Fibroblast of peridontal ligament (primary cell): ENCODE measurements around the gene EDNRA.

ENCODE experiments used
- DNase-seq: peaks from one replicate; pipeline ENCODE4 v3.0.0-alpha.2; 2010; ENCODE audit errors: extremely low read depth

Gene EDNRA

DNA sequence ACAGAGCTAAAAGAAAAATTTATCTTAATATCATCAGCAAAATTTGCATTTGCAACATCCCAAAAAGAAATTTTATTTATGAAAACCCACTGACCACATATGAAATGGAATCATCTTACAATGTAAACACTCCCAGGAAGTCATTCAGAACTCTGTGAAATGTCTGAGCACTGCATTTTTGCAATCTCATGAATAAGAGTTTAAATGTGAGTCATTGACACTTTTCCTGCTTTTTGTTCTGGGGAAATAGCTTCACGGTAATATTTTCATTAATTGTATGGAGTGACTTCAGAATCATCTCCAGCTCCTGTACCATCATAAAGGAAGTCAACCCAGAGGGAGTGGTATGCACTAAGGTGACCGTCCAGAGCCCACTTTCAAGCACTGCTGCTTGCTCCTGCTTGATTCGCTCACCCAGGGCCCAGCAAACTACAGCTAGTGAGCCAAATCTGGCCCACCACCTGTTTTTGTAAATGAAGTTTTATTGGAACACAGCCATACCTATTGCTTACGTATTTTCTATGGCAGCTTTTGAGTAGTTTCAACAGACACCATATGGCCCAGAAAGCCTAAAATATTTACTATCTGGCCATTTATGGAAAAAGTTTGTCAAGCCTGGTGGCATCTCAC, 17.2 kb downstream of the EDNRA start:
- DNase-seq = peak; percentile 82

DNA sequence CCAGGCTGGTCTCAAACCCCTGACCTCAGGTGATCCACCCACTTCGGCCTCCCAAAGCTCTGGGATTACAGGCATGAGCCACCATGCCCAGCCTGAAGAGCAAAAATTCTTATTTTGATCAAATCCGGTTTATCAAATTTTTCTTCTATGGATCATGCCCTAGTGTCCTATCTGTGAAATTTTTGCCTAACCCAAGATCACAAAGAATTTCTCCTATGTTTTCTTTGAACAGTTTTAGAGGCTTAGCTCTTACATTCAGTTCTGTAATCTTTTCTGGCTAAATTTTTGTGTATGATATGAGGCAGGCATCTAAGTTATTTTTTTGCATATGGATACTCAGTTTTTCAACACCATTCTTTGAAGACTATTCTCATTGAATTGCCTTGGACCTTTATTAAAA, 27.4 kb downstream of the EDNRA start:
- DNase-seq = no peak

DNA sequence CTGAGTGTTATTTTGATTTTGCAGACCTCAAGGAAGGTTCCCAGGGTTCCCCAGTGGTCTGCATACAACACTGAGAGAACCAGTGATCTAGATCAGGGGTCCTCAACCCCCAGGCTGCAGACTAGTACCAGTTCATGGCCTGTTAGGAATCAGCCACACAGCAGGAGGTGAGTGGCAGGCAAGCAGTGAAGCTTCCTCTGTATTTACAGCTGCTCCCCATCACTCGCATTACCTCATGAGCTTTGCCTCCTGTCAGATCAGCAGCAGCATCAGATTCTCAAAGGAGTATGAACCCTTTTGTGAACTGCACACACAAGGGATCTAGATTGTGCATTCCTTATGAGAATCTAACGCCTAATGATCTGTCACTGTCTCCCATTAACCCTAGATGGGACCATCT, 28.5 kb downstream of the EDNRA start:
- DNase-seq = no peak

DNA sequence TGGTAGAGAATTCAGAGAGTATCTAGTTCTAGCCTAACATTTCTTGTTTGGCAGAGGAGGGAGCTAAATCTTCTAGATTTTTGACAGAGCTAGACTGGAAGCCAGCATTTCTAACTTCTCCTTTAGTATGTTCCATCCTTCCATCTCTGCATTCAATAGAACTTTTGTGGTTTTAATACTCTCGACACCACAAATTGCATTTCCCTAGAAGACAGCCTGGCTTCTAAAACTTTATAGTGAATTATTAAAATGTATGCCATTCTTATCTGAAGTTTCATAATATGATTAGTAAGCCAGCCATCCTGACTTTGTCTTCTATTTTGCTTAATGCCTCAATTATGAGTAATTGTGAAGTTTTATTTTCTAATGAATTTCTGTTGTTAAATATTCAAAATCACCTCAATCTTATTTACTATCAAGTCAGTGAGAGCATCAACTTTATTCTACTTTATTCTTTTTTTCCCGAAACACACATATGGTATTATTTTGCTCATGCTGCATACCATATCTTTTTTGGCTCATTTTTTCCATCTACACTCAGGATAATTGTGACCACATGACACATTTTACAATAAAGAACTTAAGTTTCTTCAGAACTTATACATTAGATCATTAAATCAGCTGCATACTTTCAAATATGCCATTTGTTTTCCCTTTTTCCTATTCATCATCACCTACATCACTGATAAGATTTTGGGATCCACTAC, 30.2 kb downstream of the EDNRA start:
- DNase-seq = peak; percentile 74

DNA sequence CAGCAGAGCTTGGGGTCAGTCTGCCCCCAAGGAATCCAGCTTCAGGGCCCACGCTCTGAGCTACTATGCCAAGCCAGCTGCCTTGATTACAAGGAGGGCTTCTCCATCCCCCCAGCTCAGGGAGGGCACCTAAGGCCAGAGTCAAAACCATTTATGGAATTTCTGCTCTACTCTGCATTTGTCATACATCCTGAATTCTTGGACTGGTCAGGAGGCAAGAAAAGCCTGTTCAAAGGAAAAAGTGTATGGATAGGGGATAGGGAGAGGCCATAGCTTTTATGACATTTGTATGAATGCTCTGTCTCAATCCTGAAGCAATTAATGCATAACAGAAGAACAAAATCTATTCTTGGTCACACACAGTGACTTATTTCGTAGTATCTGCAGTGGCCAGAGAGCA, 32.2 kb downstream of the EDNRA start:
- DNase-seq = no peak

DNA sequence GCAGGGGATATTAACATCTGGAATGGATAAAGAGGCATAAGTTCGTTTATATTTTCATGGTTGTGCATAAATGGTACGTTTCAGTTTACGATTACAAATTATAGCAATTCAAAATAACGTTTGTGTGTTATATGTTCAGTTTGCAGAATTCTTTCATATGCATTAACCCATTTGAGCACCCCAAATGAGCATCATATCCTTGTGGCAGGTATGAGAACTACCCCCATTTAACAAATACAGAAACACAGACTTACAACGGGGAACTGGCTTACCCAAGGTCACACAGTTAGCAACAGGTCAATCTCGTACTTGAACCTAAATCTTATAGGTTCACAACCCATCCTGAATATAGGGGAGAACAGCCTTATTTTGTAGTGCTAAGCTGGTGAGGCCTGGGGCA, 33.1 kb downstream of the EDNRA start:
- no peak for DNase-seq

DNA sequence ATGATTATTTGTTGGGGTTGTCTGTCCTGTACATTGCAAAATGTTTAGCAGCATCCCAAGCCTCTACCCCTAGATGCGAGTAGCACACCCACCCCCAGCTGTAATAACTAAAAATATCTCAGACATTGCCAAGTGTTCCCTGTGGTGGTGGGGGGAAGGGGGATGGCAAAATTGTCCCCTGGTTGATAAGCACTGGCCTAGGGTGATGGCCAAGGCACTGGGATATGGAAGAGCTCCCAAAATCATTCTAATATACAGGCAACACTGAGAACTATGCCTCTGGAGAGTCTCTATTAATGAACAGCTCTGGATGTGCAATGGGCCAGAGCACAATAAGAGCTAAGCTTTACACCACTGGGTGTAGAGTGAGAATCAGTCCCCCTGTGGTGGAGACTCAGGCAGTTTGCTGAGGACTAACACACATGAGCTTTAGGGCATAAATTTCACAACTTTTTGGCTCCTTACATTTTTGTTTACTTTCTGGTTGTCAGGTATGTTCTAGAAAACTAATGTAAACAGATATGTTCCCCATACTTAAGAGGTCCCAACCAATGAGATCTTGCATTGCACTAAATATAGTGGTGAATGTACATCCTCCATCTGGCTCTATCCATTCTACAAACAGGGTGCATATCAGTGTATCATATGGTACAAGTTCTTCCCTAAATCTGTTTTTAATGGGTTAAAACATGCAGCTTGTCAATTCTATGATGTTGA, 34.5 kb downstream of the EDNRA start:
- no peak for DNase-seq

DNA sequence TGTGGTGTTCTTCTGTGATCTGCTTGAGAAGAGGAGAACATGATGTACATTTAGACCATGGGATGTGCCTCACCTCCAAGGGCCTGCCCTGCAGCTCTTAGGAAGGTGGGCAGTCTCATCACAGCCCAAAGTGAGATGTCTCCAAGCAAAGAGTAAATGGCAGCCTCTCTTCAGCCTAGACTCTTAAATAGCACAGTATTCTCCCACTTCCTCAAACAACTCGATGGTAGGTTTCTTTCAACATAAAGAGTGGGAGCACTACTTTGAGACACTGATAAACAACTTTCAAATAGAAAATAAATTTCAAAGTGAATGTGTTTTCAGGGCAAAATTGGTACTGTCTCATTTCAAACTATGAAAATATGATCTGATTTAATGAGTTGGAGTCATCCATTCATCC, 35.2 kb downstream of the EDNRA start:
- DNase-seq = no peak

DNA sequence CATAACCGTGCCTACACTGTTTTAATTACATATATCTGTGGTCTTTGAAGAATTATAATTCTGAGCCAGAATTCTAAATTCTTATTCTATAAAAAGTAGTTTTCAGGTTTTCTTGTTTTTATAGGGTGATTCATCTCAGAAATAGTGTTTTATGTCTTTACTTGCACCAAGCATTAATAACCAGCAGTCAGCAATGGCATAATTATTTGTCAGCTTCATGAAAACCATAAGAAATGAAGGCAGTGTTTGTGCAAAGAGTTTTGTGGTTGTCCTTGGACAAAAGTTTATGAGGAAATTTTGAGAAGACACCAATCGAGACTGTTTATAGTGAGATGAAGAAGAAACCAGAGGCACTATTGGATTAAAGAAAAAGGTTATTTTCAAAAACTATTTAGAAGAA, 37.2 kb downstream of the EDNRA start:
- DNase-seq = no peak

DNA sequence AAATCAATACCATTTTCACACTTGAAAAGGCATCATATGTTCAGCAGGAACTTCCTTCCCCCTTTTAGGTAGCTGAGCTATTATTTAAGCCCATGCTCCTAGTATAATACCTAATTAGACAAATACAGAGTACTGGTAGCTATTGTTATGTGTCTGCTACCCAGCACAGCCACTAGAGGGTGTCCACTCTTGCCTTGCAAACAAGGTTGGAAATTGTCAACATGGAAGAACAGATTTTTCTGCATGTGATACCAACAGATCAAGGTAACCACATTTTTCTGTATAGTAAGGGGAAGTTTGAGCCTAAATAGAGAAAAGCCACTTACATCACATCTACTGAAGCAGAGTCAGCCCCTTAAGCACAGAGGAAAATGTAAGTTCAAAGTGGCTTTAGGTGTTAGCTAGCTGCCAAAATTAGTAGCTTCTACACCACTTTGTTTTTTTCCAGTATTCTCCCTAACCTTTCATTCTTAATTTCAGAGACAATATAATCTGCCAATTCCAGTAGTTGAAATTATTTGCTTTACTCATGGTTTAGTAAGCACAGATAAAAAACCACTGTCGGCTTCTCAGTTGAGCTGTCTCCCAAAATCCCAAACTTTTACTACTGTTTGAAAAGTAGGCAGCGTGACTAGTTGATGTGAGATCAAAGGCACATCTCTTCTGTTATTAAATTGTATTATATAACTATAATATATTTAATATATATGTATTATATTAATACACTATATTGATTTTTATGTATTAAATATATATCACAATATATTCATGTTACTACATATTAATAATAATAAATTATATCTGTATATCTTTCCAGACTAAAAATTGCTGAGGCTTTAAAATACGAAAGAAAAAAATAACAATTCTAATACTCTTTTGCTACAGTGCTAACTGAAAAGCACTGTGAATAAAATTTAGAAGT, 38.2 kb downstream of the EDNRA start:
- DNase-seq = peak; percentile 85

DNA sequence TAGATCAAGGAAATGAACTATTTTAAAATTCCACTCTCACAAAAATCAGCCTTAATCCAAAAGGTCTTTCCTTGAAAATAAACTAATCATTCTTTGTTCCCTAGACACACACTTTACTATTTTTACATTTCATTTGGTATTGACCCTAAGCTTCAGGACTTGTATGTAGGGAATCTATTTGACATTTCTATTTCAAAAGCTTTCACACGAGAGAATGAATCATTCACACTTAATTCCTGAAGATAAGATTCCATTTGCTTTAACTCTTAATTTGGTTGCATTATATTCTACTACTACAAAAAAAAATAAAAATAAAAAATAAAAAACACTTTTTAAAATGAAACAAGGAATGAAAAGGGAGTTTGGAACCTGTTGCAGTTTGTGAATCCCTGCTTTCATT, 43.7 kb downstream of the EDNRA start:
- no peak for DNase-seq

DNA sequence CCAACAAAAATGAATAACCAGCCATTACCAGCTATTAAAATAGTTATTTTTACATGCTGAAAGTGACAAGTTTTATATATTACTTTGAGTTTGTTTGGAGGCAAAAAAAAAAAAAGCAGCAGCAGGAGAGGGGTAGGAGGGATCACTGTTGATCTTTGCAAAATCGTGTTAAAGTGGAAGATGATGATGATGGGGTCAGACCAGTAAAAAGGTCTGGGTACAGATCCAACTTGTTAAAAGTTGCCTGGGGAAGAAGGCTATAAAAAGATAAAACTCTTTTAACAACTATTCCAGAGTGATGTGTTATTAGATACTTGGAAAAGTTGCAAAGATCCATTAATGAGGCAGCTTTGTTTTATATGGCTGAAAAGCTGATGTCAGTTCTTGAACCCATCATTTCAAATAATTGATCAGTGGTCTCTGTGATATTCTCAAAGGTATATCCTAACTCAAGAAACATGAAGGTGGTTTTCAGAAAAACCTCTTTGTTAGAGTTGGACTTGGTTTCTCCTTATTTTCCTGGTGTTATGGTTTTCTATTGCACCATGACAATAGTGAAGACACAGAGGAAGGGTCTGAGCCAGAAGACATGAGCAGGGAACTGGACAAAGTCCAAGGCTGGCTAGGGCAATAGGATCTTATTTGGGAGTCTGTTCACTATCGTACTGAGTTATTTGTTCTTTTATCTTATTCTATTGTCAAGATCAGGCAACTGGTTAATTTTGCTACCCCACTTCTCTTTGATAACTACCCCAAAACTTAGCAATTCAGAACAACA, 44.8 kb downstream of the EDNRA start:
- DNase-seq = no peak

DNA sequence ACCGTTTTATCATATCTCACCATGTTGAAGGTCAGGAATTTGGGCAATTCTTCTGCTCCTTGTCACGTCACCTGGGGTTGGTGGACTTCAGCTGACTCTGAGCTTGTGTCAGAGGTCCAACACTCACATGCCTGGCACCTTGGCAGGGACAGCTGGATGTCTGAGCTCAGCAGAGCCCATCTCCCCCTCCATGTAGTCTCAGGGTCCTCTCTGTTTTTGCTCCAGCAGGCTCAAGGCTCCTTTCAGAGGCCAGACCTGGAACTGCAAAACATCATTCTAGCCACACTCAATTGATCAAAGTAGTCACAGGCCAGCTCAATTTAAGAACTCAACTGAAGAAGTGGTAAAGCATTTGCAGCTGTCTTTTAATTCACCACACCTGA, 45.4 kb downstream of the EDNRA start:
- DNase-seq = no peak

DNA sequence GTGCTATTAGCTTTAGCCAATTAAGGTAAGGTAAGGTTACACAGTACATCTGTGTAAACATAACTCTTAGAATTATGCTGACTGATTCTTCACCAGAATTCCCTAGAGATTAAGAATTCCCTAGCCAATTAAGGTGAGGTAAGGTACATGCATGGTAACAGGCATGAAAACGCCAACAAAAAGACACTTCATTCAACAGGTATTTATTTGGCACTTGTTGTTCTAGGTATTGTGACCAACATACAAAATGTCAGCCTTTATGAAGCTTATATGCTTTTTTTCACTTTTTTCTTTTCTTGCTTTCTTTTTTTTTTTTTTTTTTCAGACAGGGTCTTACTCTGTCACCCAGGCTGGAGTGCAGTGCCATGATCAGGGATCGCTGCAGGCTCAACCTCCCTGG, 47.2 kb downstream of the EDNRA start:
- no peak for DNase-seq

DNA sequence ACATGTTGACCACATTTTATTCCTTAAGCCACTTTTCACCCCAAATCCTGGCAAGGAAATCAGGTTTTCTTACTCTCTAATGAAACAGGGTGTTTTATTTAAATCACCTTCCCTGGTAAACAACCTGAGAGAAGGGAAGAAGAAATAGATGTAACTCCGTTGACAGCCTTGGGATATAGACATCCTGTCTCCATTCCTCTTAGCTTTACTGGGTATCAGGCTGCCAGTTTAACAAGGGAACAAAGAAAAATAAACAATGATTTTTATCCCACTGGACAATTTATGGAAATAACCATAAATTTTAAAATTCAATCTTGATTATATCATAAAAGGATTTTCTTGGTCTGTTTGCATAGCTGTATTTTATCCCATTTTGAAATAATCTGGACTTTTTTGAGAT, 49.2 kb downstream of the EDNRA start:
- no peak for DNase-seq

DNA sequence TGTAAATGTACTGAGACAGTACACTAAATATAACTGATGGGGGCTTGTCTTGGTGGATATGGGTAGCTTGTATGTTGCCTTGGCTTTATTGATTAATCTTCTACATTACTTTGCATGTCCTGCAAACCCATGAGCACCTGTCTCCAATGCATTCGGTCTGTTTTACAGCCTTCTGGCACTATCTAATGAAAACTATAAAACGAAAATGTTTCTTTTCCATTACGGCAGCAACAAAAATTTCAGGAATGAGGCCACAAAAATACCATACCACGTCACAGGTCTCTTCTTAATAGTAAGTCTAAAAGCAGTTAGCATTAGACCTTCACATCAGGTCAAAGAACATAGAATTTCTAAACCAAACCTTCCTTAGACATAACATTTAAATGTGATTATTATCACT, 49.8 kb downstream of the EDNRA start:
- peak; percentile 27 for DNase-seq

DNA sequence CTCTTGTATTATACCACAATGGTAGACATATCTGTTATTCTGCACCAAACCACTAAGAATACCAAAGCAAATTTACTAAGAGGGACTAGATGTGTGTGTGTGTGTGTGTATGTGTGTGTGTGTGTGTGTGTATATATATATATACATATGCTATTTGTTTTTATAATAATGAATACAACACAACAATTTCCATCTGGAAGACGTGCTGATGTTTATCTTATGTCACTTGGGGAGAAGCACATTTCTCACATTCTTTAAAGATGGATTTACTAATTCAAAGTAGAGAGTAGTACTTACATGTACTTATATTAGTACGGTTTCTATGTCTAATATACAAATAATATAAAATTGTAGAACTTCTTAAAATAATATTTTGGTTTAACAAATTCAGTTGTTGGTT, 52.0 kb downstream of the EDNRA start:
- peak; percentile 5 for DNase-seq

DNA sequence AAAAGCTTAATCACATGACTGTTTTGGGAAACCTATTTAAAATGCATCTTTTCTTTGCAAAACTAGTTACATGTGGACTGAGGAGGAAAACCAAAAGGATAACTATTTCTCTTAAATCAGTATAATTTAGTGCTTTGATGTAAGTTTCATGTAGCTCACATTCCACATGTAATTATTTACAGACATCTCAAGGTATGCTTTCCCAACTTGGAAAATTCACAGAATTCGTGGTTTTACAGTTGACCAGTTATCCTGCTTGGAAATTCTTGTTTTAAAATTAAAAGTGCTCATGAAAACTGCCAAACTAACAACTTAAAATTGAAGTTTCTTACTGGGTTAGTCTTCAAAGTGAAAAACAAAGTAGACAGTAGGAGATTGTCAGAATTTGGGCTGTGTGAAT, 52.4 kb downstream of the EDNRA start:
- peak; percentile 30 for DNase-seq

DNA sequence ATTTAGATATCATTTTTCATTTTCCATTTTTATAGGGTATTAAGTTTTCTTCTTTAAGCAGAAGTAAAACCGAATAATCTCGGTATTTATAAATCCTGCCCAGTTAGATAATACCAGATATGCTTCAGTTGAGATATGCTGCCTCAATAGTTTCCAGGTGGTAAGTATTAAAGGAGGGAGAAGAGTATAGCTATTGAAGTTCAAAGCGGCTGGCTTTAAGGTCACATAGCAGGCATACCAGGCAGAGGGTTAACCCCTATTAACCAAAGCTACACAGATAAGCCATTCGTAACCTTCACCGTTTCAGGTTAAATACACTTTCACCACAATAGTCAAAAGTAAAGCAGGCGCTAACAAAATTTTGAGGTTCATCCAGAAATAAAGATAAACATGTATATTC, 54.2 kb downstream of the EDNRA start:
- DNase-seq = no peak

DNA sequence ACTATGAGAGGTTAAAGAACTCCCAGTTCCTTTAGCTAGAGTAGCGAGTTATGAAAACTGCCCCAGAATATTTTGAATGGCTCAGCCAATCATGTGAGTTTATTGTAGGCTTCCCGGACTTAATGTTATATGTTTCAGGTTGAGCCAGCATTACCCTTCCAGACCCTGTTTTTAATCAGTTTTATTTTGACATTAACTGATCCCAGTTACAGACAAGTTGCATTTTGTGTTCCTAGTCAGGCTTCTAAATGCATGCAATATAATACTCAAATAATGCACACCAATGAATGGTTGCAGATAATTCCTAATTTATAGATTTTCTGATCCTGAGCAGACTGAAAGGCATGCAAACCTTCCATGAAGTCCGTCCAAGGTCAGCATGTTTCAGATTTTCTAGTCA, 57.8 kb downstream of the EDNRA start:
- no peak for DNase-seq

DNA sequence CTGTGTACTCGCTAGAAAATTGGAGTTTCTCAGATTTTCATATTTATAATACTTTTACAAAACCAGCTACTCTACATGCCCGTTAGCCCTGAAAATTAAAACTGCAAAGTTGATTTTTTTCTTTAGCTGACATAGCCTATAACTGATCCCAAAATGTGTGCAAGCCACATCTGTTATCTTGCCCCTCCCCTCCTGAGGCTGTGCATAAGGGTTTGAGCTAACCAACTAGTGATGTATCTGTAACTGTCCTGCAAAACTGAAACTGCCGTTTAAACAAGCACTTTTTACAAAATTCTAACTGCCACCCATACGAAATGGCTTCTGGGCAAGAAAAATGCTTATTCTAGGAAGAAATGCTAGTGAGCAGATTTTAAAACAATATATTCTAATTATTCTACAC, 59.1 kb downstream of the EDNRA start:
- DNase-seq = peak; percentile 30
